Immature natural killer cell (primary cell): Measurements from ENCODE around the gene FN3K. TPM values are rescaled to one million over a fixed set of nuclear protein-coding genes. Genes with fewer than 3 reads are reported as not detected.
A peak's percentile ranks its signal among the peaks of the same experiment; 100 is the strongest.

ENCODE experiments used
- DNase-seq, 3 donors: peaks; one replicate each; pipeline ENCODE4 v3.0.0; 2022; ENCODE audit warnings: mixed read lengths in 1 of 3
- H3K27ac Mint-ChIP-seq, 6 donors: one replicate each; pipeline ENCODE4 v1.8.0; 2020; ENCODE audit warnings: mixed read lengths in 6 of 6, mild to moderate bottlenecking in 5 of 6, inconsistent platforms in 4 of 6, moderate library complexity in 3 of 6
- H3K27me3 Mint-ChIP-seq, 3 donors: one replicate each; pipeline ENCODE4 v1.8.0; 2020 to 2021; ENCODE audit warnings: low read depth in 3 of 3, mild to moderate bottlenecking in 3 of 3, mixed read lengths in 3 of 3, moderate library complexity in 3 of 3, inconsistent platforms in 1 of 3
- H3K36me3 Mint-ChIP-seq, 3 donors: one replicate each; pipeline ENCODE4 v1.8.0; 2020; ENCODE audit warnings: mixed read lengths in 3 of 3, inconsistent platforms in 2 of 3, mild to moderate bottlenecking in 2 of 3
- H3K4me1 Mint-ChIP-seq, 2 donors: one replicate each; pipeline ENCODE4 v1.8.0; 2020; ENCODE audit warnings: inconsistent platforms in 2 of 2, mild to moderate bottlenecking in 2 of 2, mixed read lengths in 2 of 2, moderate library complexity in 1 of 2
- H3K4me3 Mint-ChIP-seq, 5 donors: one replicate each; pipeline ENCODE4 v1.8.0; 2020; ENCODE audit warnings: mild to moderate bottlenecking in 5 of 5, mixed read lengths in 5 of 5, inconsistent platforms in 3 of 5, moderate library complexity in 3 of 5
- H3K9me3 Mint-ChIP-seq, 6 donors: one replicate each; pipeline ENCODE4 v1.8.0; 2020; ENCODE audit warnings: mild to moderate bottlenecking in 6 of 6, mixed read lengths in 6 of 6, inconsistent platforms in 4 of 6, moderate library complexity in 3 of 6
- polyA plus RNA-seq, 3 donors: library from polyadenylated mRNA; unstranded; fragments of 300-500 nt; fragmentation: Illumina TruSeq; gene quantifications; one replicate each; pipeline ENCODE4 v1.2.3, GENCODE V29; 2021

Gene FN3K
- polyA plus RNA-seq, 3 donors from 2014 or later, result 0.18 to 1.1 (median 0.50) TPM

DNA sequence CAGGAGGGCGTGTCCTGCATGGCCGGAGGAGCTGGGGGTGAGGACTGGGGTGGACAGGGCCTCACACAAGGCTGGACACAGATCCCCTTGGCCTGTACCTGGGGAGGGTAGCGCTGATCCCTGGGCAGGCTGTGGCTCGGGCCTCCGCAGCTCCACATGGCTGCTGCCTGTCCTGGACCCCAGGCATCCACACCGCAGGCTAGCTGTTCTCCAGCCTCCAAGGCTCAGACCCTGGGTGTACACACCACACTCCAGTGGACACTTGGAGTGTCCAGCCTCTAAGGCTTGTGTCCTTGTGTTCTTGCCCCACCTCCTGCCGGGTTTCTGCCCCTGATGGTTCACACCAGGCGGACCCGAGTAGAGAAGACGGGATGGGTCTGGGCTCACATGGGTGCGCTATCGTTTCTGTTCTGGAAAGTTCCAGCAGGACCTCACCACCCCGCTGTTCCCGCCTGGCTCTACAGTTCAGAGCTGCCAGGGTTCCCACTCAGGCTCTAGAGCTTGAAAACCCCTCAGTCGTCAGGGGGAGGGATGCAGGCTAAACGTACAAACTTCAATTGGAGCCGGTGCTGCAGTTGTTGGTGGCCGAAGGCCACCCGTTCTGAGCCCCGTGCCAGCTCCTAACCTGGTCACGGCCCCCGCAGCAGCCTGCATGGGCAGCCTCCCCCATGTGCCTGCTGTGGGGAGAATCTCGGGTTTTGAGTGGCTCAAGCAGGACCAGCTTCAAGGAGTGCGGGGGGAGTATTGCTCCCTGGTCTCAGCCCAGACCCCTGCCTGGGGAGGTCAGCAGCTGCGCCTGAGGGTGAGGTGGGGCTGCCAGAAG lies 25.5 kb upstream of the FN3K start:
- H3K4me3 Mint-ChIP-seq, result no peak overlapping the region
- no peak overlapping the region for H3K27ac Mint-ChIP-seq
- H3K4me1 Mint-ChIP-seq, result peaks cover 0 to 3% of the 10 kb centered on the region in 2 donors
- no peak for DNase-seq
- no peaks in the 10 kb centered on the region for H3K9me3 Mint-ChIP-seq
- peaks cover 0 to 6% (median 0%) of the 10 kb centered on the region in 3 donors for H3K27me3 Mint-ChIP-seq
- no peaks in the 10 kb centered on the region for H3K36me3 Mint-ChIP-seq

DNA sequence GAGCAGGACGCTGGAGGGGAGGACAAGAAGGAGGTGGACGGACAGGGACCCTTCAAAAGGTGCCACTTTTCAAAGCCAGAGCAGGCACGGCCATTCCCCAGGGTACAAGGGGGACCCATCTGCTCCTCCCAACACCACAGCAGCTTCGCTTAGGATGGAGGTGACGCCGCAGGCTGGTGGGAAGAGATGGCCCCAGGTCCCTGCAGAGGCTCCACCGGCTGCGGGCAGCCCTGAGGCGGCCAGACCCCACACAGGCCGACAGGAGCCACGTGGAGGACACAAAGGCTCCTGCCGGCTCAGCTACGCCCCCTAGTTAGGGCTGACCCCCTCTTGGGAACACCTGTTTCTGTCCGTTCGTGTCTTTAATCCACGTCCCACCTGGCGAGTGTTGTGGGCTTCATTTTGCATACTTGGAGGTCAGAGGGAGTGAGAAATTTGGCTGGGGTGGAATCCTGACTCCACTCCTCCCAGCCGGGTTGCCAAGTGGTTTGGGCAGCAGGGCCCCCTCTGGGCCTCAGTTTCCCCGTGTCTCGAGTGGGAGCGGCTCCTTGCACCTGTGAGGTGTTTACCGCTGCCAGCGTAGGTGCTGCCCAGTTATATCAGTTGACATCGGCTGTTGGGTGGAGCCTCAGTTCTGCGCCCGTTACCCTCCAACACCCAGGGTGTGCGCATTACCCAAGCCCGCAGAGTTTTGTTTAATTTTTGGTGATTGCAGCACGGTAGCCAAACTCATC lies 24.7 kb upstream of the FN3K start:
- Mint-ChIP-seq H3K36me3 (no peaks in the 10 kb centered on the region), H3K4me3 (no peak overlapping the region)

GRCh38 chr17:82713071-82713723 lies 22.2 kb upstream of the FN3K start:
- Mint-ChIP-seq H3K27ac (peak overlapping the region in 2 of 6 donors; percentile 53 to 77), H3K36me3 (peaks cover 0 to 5% (median 0%) of the 10 kb centered on the region in 3 donors), H3K27me3 (peaks cover 2 to 12% (median 3%) of the 10 kb centered on the region in 3 donors), H3K4me1 (peaks cover 18 to 23% of the 10 kb centered on the region in 2 donors), H3K4me3 (peak overlapping the region in 3 of 5 donors; percentile 2 to 64 (median 30)), H3K9me3 (no peaks in the 10 kb centered on the region)
- no peak for DNase-seq

More for the DNA sequence above, 24.7 kb upstream of the FN3K start:
- Mint-ChIP-seq H3K27me3 (peaks cover 0 to 7% (median 0%) of the 10 kb centered on the region in 3 donors), H3K9me3 (no peaks in the 10 kb centered on the region), H3K27ac (no peak overlapping the region), H3K4me1 (peaks cover 2 to 3% of the 10 kb centered on the region in 2 donors)
- no peak for DNase-seq

- Mint-ChIP-seq H3K27me3 (peaks cover 2 to 12% (median 7%) of the 10 kb centered on the region in 3 donors), H3K36me3 (peaks cover 0 to 7% (median 5%) of the 10 kb centered on the region in 3 donors), H3K4me3 (peak within 1 kb of the TSS; percentile 93 to 97 (median 95)), H3K4me1 (peaks cover 24 to 28% of the 10 kb centered on the region in 2 donors), H3K27ac (peak within 1 kb of the TSS; percentile 76 to 94 (median 93)), H3K9me3 (no peaks in the 10 kb centered on the region)
- DNase-seq, result peak; percentile 85 to 89 (median 89)
Observed at GRCh38 chr17:82716203-82717010, 19.0 kb upstream of the FN3K start, which contains the start of gene FN3KRP. Gene FN3KRP, plus strand, starts transcription at chr17:82716706. Its CDS starts 50 bp downstream, at chr17:82716756.

DNA sequence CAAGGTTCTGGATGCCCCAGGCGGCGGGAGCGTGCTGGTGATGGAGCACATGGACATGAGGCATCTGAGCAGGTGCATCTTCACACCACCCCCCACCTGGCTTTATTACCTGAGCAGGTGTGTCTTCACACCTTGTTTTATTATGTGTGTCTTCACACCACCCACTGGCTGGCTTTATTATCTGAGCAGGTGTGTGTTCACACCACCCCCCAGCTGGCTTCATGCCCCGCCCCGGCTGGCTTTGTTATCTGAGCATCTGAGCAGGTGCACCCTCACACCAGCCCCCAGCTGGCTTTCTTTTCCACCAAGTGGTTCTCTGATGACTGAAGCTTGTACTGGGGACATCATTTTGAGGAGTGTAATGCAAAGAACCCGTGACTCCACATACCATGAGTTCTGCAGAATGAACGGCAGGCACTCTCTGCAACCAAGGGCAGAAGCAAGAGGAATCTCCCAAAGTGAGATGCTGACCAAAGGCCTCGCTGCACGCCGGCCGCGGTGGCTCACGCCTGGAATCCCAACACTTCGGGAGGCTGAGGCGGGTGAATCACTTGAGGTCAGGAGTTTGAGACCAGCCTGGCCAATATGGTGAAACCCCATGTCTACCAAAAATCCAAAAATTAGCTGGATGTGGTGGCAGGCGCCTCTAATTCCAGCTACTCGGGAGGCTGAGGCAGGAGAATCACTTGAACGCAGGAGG lies 16.3 kb upstream of the FN3K start:
- DNase-seq, result no peak
- H3K27ac Mint-ChIP-seq, result no peak overlapping the region
- H3K9me3 Mint-ChIP-seq, result no peaks in the 10 kb centered on the region
- H3K4me3 Mint-ChIP-seq, result peak overlapping the region in 3 of 5 donors; percentile 46 to 86 (median 55)
- peaks cover 2 to 12% (median 7%) of the 10 kb centered on the region in 3 donors for H3K27me3 Mint-ChIP-seq
- peaks cover 3 to 21% (median 12%) of the 10 kb centered on the region in 3 donors for H3K36me3 Mint-ChIP-seq
- peaks cover 24 to 25% of the 10 kb centered on the region in 2 donors for H3K4me1 Mint-ChIP-seq

- no peak overlapping the region for H3K27ac Mint-ChIP-seq
- H3K4me3 Mint-ChIP-seq, result no peak overlapping the region
- peaks cover 24 to 25% of the 10 kb centered on the region in 2 donors for H3K4me1 Mint-ChIP-seq
- H3K27me3 Mint-ChIP-seq, result peaks cover 2 to 12% (median 7%) of the 10 kb centered on the region in 3 donors
- H3K36me3 Mint-ChIP-seq, result peaks cover 3 to 21% (median 12%) of the 10 kb centered on the region in 3 donors
- H3K9me3 Mint-ChIP-seq, result no peaks in the 10 kb centered on the region
- DNase-seq, result no peak
Observed at GRCh38 chr17:82720204-82720603, 15.2 kb upstream of the FN3K start.

GRCh38 chr17:82722341-82723013 lies 12.9 kb upstream of the FN3K start:
- Mint-ChIP-seq H3K27me3 (peaks cover 2 to 7% (median 5%) of the 10 kb centered on the region in 3 donors), H3K4me1 (peaks cover 12 to 13% of the 10 kb centered on the region in 2 donors), H3K9me3 (no peaks in the 10 kb centered on the region), H3K4me3 (no peak overlapping the region), H3K27ac (no peak overlapping the region), H3K36me3 (peaks cover 5 to 30% (median 17%) of the 10 kb centered on the region in 3 donors)
- DNase-seq, result no peak

DNA sequence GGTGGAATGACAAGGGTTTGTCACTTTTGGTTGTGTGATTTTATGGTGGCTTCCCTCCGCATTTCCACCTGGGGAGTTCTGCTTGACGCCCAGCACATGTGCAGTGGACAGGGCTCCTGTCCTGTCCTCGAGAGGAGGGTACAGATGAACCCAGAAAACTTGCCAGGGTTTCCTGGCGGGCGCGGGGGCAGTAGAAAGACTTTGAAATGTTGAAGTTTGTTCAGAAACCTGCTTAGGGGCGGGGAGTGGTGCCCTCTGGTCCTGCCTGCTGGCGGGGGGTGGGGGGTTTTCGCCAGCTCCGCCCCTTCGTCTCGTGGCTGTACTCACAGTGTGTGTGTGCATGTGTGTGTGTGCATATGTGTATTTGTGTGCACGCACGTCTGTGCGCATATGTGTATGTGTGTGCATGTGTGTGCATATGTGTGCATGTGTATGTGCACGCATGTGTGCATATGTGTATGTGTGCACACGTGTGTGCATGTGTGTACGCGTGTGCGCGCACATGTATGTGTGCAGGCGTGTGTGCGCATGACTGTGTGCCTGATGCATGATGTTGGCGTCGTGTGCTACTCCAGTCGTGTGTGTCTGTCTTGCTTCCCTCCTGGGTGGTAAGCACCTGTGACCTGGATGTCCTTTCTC lies 12.1 kb upstream of the FN3K start:
- H3K4me3 Mint-ChIP-seq, result no peak overlapping the region
- peaks cover 0 to 6% (median 2%) of the 10 kb centered on the region in 3 donors for H3K27me3 Mint-ChIP-seq
- no peaks in the 10 kb centered on the region for H3K9me3 Mint-ChIP-seq
- H3K4me1 Mint-ChIP-seq, result peaks cover 4 to 5% of the 10 kb centered on the region in 2 donors
- H3K36me3 Mint-ChIP-seq, result peaks cover 11 to 35% (median 17%) of the 10 kb centered on the region in 3 donors
- no peak for DNase-seq
- H3K27ac Mint-ChIP-seq, result no peak overlapping the region

GRCh38 chr17:82726427-82726826 lies 9.0 kb upstream of the FN3K start:
- H3K9me3 Mint-ChIP-seq, result no peaks in the 10 kb centered on the region
- H3K4me1 Mint-ChIP-seq, result no peaks in the 10 kb centered on the region
- H3K27me3 Mint-ChIP-seq, result peaks cover 0 to 2% (median 2%) of the 10 kb centered on the region in 3 donors
- DNase-seq, result no peak
- H3K27ac Mint-ChIP-seq, result no peak overlapping the region
- peaks cover 11 to 33% (median 17%) of the 10 kb centered on the region in 3 donors for H3K36me3 Mint-ChIP-seq
- no peak overlapping the region for H3K4me3 Mint-ChIP-seq

GRCh38 chr17:82729479-82730260 lies 5.7 kb upstream of the FN3K start:
- Mint-ChIP-seq H3K4me1 (peaks cover 0 to 3% of the 10 kb centered on the region in 2 donors), H3K27ac (no peak overlapping the region), H3K27me3 (peaks cover 0 to 3% (median 2%) of the 10 kb centered on the region in 3 donors), H3K4me3 (no peak overlapping the region), H3K36me3 (peaks cover 15 to 27% (median 15%) of the 10 kb centered on the region in 3 donors), H3K9me3 (peaks cover 0 to 4% (median 0%) of the 10 kb centered on the region in 6 donors)
- no peak for DNase-seq
